Caco-2 (cell line): ENCODE results near the gene KLHL18. TPM values are rescaled to one million over a fixed set of nuclear protein-coding genes. Genes with fewer than 3 reads are reported as not detected.

Source experiments
- BruUV-seq: library from RNA; stranded (reverse); fragments of 400-500 nt; replicated peaks from 2 replicates; lab custom pipeline; 2021; lab: Mats Ljungman, UMichigan
- CTCF ChIA-PET: fragments of 300-600 bp; sonication (Branson Sonifier 250); formaldehyde crosslinking; loops from one replicate; lab custom pipeline; 2022; ENCODE audit warnings: antibody characterized with exemption; lab: Charles Lee
- POLR2A ChIA-PET: fragments of 300-600 bp; sonication (Branson Sonifier 250); formaldehyde crosslinking; loops from one replicate; lab custom pipeline; 2022; ENCODE audit warnings: antibody characterized with exemption; lab: Charles Lee
- DNase-seq, 2 experiments: peaks; one replicate each; pipeline versions ENCODE4 v3.0.0 to v3.0.0-alpha.2; 2020 to 2022
- H3K27me3 ChIP-seq: replicated peaks from 2 replicates; pipeline ENCODE4 v1.6.0; 2011; ENCODE audit warnings: low read length; ENCODE audit not compliant: control insufficient read depth, insufficient read depth
- H3K36me3 ChIP-seq: 2 replicates; pipeline ENCODE4 v1.5.1; 2011; ENCODE audit warnings: low read length; ENCODE audit not compliant: control insufficient read depth, insufficient read depth
- H3K4me1 ChIP-seq: fragments of 250-450 bp; sonication (Bioruptor Pico); 2 replicates; pipeline ENCODE4 v1.5.1; 2020; ENCODE audit warnings: mild to moderate bottlenecking
- H3K4me3 ChIP-seq: 2 replicates; pipeline ENCODE4 v1.5.1; 2011; ENCODE audit warnings: low read depth, mild to moderate bottlenecking, control low read depth, low read length
- H3K9me3 ChIP-seq: fragments of 250-450 bp; sonication (Bioruptor Pico); 2 replicates; pipeline ENCODE4 v1.5.1; 2020; ENCODE audit warnings: mild to moderate bottlenecking, moderate library complexity
- H3K27ac Mint-ChIP-seq: one replicate; pipeline ENCODE4 v1.8.0; 2022; ENCODE audit warnings: mixed read lengths; ENCODE audit not compliant: unreplicated experiment
- H3K27me3 Mint-ChIP-seq: one replicate; pipeline ENCODE4 v1.8.0; 2022; ENCODE audit warnings: mixed read lengths; ENCODE audit not compliant: insufficient read depth, unreplicated experiment
- H3K36me3 Mint-ChIP-seq: one replicate; pipeline ENCODE4 v1.8.0; 2022; ENCODE audit warnings: mild to moderate bottlenecking, mixed read lengths; ENCODE audit not compliant: insufficient read depth, unreplicated experiment
- H3K4me1 Mint-ChIP-seq: one replicate; pipeline ENCODE4 v1.8.0; 2022; ENCODE audit warnings: low read depth, mixed read lengths; ENCODE audit not compliant: unreplicated experiment
- H3K4me3 Mint-ChIP-seq: one replicate; pipeline ENCODE4 v1.8.0; 2022; ENCODE audit warnings: mild to moderate bottlenecking, moderate library complexity, mixed read lengths; ENCODE audit not compliant: unreplicated experiment
- H3K9me3 Mint-ChIP-seq: one replicate; pipeline ENCODE4 v1.8.0; 2022; ENCODE audit warnings: mixed read lengths; ENCODE audit not compliant: unreplicated experiment
- CTCF ChIP-seq, 2 experiments: fragments of 200-600 bp in 1 of 2; IDR thresholded peaks; 1 replicate in 1 of 2; 2 replicates in 1 of 2; pipeline versions ENCODE4 v1.5.1 to v1.8.0; 2011 to 2022; ENCODE audit warnings: antibody characterized with exemption in 1 of 2, control low read depth in 1 of 2, inconsistent platforms in 1 of 2, low read depth in 1 of 2, low read length in 1 of 2, mild to moderate bottlenecking in 1 of 2, moderate library complexity in 1 of 2; ENCODE audit not compliant: insufficient read depth in 1 of 2, severe bottlenecking in 1 of 2, unreplicated experiment in 1 of 2
- intact Hi-C: fragments of 100-400 bp; cut with micrococcal nuclease; formaldehyde crosslinking; loops from one replicate; pipeline ENCODE4 v1.10.0; 2022; ENCODE audit not compliant: unreplicated experiment
- total RNA-seq: library from RNA; stranded (reverse); gene quantifications from 2 replicates; pipeline ENCODE4 v1.2.3, GENCODE V29; 2022

The KLHL18 gene
- total RNA-seq, 1 experiment from 2014 or later = 29.5 TPM

DNA sequence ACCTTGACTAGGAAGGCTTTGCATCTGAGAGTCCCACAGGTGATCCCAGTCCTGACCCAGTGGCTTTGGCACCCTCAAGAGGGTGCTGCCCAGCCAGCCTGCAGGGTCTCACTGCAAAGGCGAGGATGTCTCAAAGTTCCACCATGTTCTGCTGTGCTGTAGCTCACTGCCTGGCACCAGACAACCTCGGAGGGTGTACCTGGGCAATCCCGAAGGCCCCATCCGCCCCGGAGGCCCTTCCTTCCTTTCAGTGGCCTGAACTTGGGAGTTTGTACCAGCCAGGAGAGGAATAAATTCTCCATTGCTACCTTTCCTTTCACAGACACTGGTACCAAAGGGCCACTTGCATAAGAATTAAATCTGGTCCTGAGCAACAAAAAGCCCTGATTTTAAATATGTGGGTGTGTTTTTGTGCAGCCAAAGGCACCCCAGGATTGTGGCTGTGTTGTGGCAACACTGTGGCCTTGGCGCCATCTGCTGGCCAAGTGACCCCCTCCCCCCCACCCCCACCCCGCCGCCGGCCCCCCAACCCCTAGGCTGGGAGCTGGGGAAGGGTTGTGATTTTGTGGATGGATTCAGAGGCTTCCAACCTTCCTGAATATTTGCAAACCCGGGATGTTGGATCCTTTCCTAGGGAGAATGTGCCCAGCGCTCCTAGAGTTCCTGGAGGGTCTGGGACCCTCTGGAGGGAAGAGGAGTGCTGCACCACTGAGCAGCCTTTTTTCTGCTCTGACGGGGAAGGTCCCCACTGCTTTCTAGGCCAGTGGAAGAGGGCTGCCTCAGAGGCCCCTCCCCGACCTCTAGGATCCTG is 88.3 kb downstream of the KLHL18 start:
- H3K27ac Mint-ChIP-seq = no peak overlapping the region
- intact Hi-C loops = loop anchor here (2.0 kb wide), 1 partner anchor 120 kb away; no protein-coding TSS in a partner anchor
- Histone ChIP-seq H3K9me3 (no peaks in the 10 kb centered on the region), H3K4me1 (no peaks in the 10 kb centered on the region), H3K4me3 (no peak overlapping the region), H3K27me3 (no peaks in the 10 kb centered on the region), H3K36me3 (no peaks in the 10 kb centered on the region)
- POLR2A ChIA-PET = interaction anchor here (0.5 kb wide), 1 partner anchor 10 kb away, joined by 3 read pairs; the partner anchor contains the start of gene PTPN23
- no peaks in the 10 kb centered on the region for H3K27me3 Mint-ChIP-seq
- CTCF ChIA-PET = interaction anchor here (0.6 to 1.0 kb wide), 5 partner anchors 14 to 428 kb away, joined by 3 to 5 read pairs (median 3); no protein-coding TSS in a partner anchor
- no peak overlapping the region for H3K4me3 Mint-ChIP-seq
- BruUV-seq = no TSS peak
- peak; percentile 31 to 51 for TF ChIP-seq CTCF (IDR thresholded peaks at IDR 0.05; ENCODE audit: insufficient read depth in 1 of 2, low read depth in 1 of 2, low read length in 1 of 2, severe bottlenecking in 1 of 2, unreplicated experiment in 1 of 2)
- no peaks in the 10 kb centered on the region for H3K36me3 Mint-ChIP-seq
- H3K4me1 Mint-ChIP-seq = peaks cover 15% of the 10 kb centered on the region
- no peaks in the 10 kb centered on the region for H3K9me3 Mint-ChIP-seq
- no peak for DNase-seq

DNA sequence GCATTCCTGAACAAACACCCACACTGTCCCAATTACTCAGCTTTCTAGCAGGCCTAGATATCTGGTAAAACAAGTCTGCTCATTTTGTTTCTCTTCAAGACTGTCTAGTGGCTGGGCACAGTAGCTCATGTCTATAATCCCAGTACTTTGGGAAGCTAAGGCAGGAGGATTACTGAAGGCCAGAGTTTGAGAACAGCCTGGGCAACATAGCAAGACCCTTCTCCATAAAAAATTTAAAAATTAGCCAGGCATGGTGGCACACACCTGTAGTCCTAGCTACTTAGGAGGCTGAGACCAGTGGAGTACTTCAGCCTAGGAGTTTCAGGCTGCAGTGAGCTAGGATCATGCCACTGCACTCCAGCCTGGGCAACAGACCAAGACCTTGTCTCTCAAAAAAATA is 91.8 kb downstream of the KLHL18 start:
- H3K4me1 ChIP-seq = peaks cover 8% of the 10 kb centered on the region; the same call in 1 of the 2 replicates
- intact Hi-C loops = no loop called here
- H3K36me3 ChIP-seq = no peaks in the 10 kb centered on the region
- H3K27me3 Mint-ChIP-seq = no peaks in the 10 kb centered on the region
- CTCF ChIA-PET = interaction anchor here (0.6 kb wide), 1 partner anchor 96 kb away, joined by 4 read pairs; no protein-coding TSS in a partner anchor
- H3K27ac Mint-ChIP-seq = no peak overlapping the region
- no peaks in the 10 kb centered on the region for H3K27me3 ChIP-seq
- no TSS peak for BruUV-seq
- DNase-seq = no peak
- no peaks in the 10 kb centered on the region for H3K9me3 ChIP-seq
- no peak overlapping the region for H3K4me3 ChIP-seq
- no peaks in the 10 kb centered on the region for H3K9me3 Mint-ChIP-seq
- H3K4me3 Mint-ChIP-seq = no peak overlapping the region
- H3K4me1 Mint-ChIP-seq = peaks cover 11% of the 10 kb centered on the region
- POLR2A ChIA-PET = interaction anchor here (0.6 kb wide), 1 partner anchor 405 kb away, joined by 3 read pairs; no protein-coding TSS in a partner anchor
- H3K36me3 Mint-ChIP-seq = peaks cover 5% of the 10 kb centered on the region
- TF ChIP-seq CTCF (IDR thresholded peaks at IDR 0.05; ENCODE audit: insufficient read depth in 1 of 2, low read depth in 1 of 2, low read length in 1 of 2, severe bottlenecking in 1 of 2, unreplicated experiment in 1 of 2) = no peak

DNA sequence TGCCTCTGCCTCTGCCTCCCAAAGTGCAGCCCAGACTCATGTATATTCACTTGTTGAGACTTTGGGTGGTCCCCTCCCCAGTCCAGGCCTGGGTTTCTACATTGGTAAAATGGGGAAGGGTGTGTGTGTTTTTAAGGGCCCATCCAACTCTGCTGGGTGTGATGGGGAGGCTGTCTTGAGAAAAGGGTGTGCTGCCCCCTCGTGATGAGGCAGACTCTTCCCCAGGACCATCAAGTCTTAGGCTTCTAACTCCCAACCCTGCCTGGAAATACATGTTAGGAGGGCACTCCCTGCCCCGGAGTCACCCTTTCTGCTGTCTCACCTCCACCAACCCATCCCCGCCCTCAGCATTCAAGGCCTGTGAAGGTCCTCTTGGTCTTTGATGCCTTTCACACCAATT is 93.6 kb downstream of the KLHL18 start:
- Mint-ChIP-seq H3K4me3 (no peak overlapping the region), H3K9me3 (no peaks in the 10 kb centered on the region), H3K4me1 (peaks cover 21% of the 10 kb centered on the region), H3K36me3 (peaks cover 19% of the 10 kb centered on the region), H3K27me3 (no peaks in the 10 kb centered on the region), H3K27ac (no peak overlapping the region)
- H3K36me3 ChIP-seq = no peaks in the 10 kb centered on the region
- ChIA-PET CTCF (no interaction called here), POLR2A (no interaction called here)
- peaks cover 9% of the 10 kb centered on the region; the same call in 1 of the 2 replicates for H3K4me1 ChIP-seq
- TF ChIP-seq CTCF (IDR thresholded peaks at IDR 0.05; ENCODE audit: insufficient read depth in 1 of 2, low read depth in 1 of 2, low read length in 1 of 2, severe bottlenecking in 1 of 2, unreplicated experiment in 1 of 2) = no peak
- intact Hi-C loops = no loop called here
- H3K27me3 ChIP-seq = no peaks in the 10 kb centered on the region
- H3K4me3 ChIP-seq = no peak overlapping the region
- no TSS peak for BruUV-seq
- no peak for DNase-seq
- H3K9me3 ChIP-seq = no peaks in the 10 kb centered on the region
